H1 (cell line): ENCODE data around the gene AKR1B1. TPM values are rescaled to one million over a fixed set of nuclear protein-coding genes. Genes with fewer than 3 reads are reported as not detected.

Source experiments
- CTCF ChIA-PET: fragments of 300-600 bp; sonication (Branson Sonifier 250); formaldehyde crosslinking; loops from one replicate; lab custom pipeline; 2021; ENCODE audit not compliant: partially characterized antibody; lab: Charles Lee
- POLR2A ChIA-PET: fragments of 300-600 bp; sonication (Branson Sonifier 250); formaldehyde crosslinking; loops from one replicate; lab custom pipeline; 2021; ENCODE audit warnings: inconsistent platforms; ENCODE audit not compliant: partially characterized antibody; lab: Charles Lee
- DNase-seq, 2 experiments: peaks; one replicate each; pipeline versions ENCODE4 v3.0.0 to v3.0.0-alpha.2; 2010 to 2022; ENCODE audit warnings: low spot score in 2 of 2, low read depth in 1 of 2, mixed read lengths in 1 of 2
- FAIRE-seq: peaks from 2 replicates; lab custom pipeline; 2011; peaks lifted over from hg19 to GRCh38; lab: Jason Lieb, UNC
- H2AFZ ChIP-seq: 2 replicates; pipeline ENCODE4 v1.8.1; 2012; ENCODE audit warnings: low read length, inconsistent platforms
- H2AK5ac ChIP-seq: 2 replicates; pipeline ENCODE4 v1.6.1; 2013; ENCODE audit warnings: low read depth, low read length
- H2BK120ac ChIP-seq: replicated peaks from 2 replicates; pipeline ENCODE3; 2013; ENCODE audit warnings: low read depth, low read length, inconsistent platforms
- H2BK12ac ChIP-seq: 2 replicates; pipeline ENCODE4 v1.6.1; 2013; ENCODE audit warnings: low read depth, low read length
- H2BK15ac ChIP-seq: 2 replicates; pipeline ENCODE4 v1.6.1; 2013; ENCODE audit warnings: low read length
- H2BK20ac ChIP-seq: 2 replicates; pipeline ENCODE4 v1.6.1; 2013; ENCODE audit warnings: low read length
- H2BK5ac ChIP-seq: 2 replicates; pipeline ENCODE4 v1.6.1; 2013; ENCODE audit warnings: low read depth, low read length
- H3K14ac ChIP-seq: 2 replicates; pipeline ENCODE4 v1.6.1; 2013; ENCODE audit warnings: inconsistent platforms; ENCODE audit not compliant: insufficient read length
- H3K18ac ChIP-seq: 2 replicates; pipeline ENCODE4 v1.6.1; 2013; ENCODE audit warnings: low read length; ENCODE audit errors: extremely low read depth
- H3K23ac ChIP-seq: 2 replicates; pipeline ENCODE4 v1.6.1; 2013; ENCODE audit warnings: inconsistent platforms; ENCODE audit not compliant: insufficient read length
- H3K23me2 ChIP-seq: 2 replicates; pipeline ENCODE4 v1.6.1; 2013; ENCODE audit warnings: low read depth, low read length
- H3K27ac ChIP-seq: 2 replicates; pipeline ENCODE4 v1.6.1; 2011; ENCODE audit warnings: low read depth, low read length, inconsistent platforms
- H3K27me3 ChIP-seq, 4 experiments: replicated peaks in 1 of 4; 1 replicate in 1 of 4; 2 replicates in 3 of 4; pipeline versions ENCODE4 v1.6.1 to v1.8.1; 2011 to 2013; ENCODE audit warnings: low read length in 3 of 4, mild to moderate bottlenecking in 3 of 4, inconsistent platforms in 2 of 4, mixed read lengths in 2 of 4, moderate library complexity in 1 of 4; ENCODE audit not compliant: control insufficient read depth in 3 of 4, insufficient read depth in 3 of 4; ENCODE audit errors: extremely low read depth in 1 of 4
- H3K36me3 ChIP-seq, 4 experiments: 2 replicates each; pipeline versions ENCODE4 v1.6.1 to v1.8.1; 2011 to 2013; ENCODE audit warnings: mild to moderate bottlenecking in 4 of 4, low read length in 3 of 4, moderate library complexity in 2 of 4, control low read depth in 1 of 4, inconsistent platforms in 1 of 4; ENCODE audit not compliant: insufficient read depth in 4 of 4, control insufficient read depth in 2 of 4
- H3K4ac ChIP-seq: replicated peaks from 2 replicates; pipeline ENCODE3; 2013; ENCODE audit warnings: low read length, low read depth, mixed read lengths, inconsistent platforms; ENCODE audit not compliant: insufficient read length
- H3K4me1 ChIP-seq, 4 experiments: replicated peaks in 1 of 4; 1 replicate in 1 of 4; 2 replicates in 3 of 4; pipeline versions ENCODE4 v1.6.1 to v1.8.1; 2011 to 2013; ENCODE audit warnings: low read length in 3 of 4, inconsistent platforms in 2 of 4, mixed read lengths in 1 of 4; ENCODE audit not compliant: insufficient read depth in 4 of 4, control insufficient read depth in 3 of 4
- H3K4me2 ChIP-seq, 2 experiments: 2 replicates each; pipeline versions ENCODE4 v1.6.1 to v1.8.1; 2011 to 2013; ENCODE audit warnings: low read depth in 2 of 2, low read length in 2 of 2, control low read depth in 1 of 2, inconsistent platforms in 1 of 2, mild to moderate bottlenecking in 1 of 2; ENCODE audit not compliant: insufficient read depth in 1 of 2
- H3K4me3 ChIP-seq, 4 experiments: fragments of 200-600, 300-600 bp in 1 of 4; sonication (generic), shearing (Covaris generic), sonication (Bioruptor Twin) in 1 of 4; 2 replicates each; pipeline versions ENCODE4 v1.5.1 to v1.8.1; 2011 to 2016; ENCODE audit warnings: low read length in 4 of 4, low read depth in 3 of 4, control low read depth in 2 of 4, inconsistent platforms in 2 of 4, mild to moderate bottlenecking in 2 of 4, mixed read lengths in 1 of 4, moderate library complexity in 1 of 4; ENCODE audit not compliant: insufficient read depth in 2 of 4; ENCODE audit errors: extremely low read depth in 1 of 4
- H3K56ac ChIP-seq: replicated peaks from 2 replicates; pipeline ENCODE3; 2013; ENCODE audit warnings: low read depth, mild to moderate bottlenecking, mixed read lengths, low read length, inconsistent platforms; ENCODE audit not compliant: insufficient read length
- H3K79me1 ChIP-seq: 2 replicates; pipeline ENCODE4 v1.6.1; 2013; ENCODE audit warnings: low read depth, low read length, control low read depth
- H3K79me2 ChIP-seq, 2 experiments: 2 replicates each; pipeline versions ENCODE4 v1.6.1 to v1.8.1; 2012 to 2013; ENCODE audit warnings: low read length in 2 of 2, mild to moderate bottlenecking in 2 of 2, inconsistent platforms in 1 of 2; ENCODE audit not compliant: insufficient read depth in 2 of 2, control insufficient read depth in 1 of 2
- H3K9ac ChIP-seq, 4 experiments: replicated peaks in 1 of 4; 1 replicate in 1 of 4; 2 replicates in 3 of 4; pipeline versions ENCODE4 v1.6.1 to v1.8.1; 2011 to 2013; ENCODE audit warnings: low read depth in 3 of 4, low read length in 3 of 4, control low read depth in 2 of 4, mild to moderate bottlenecking in 2 of 4, moderate library complexity in 2 of 4, inconsistent platforms in 1 of 4; ENCODE audit errors: extremely low read depth in 1 of 4
- H3K9me3 ChIP-seq, 2 experiments: 2 replicates each; pipeline versions ENCODE4 v1.6.1 to v1.8.1; 2012 to 2013; ENCODE audit warnings: mild to moderate bottlenecking in 2 of 2, moderate library complexity in 2 of 2, control low read depth in 1 of 2, inconsistent platforms in 1 of 2, low read depth in 1 of 2, low read length in 1 of 2, mixed read lengths in 1 of 2; ENCODE audit not compliant: insufficient read depth in 2 of 2
- H4K20me1 ChIP-seq, 2 experiments: replicated peaks in 1 of 2; 2 replicates each; pipeline versions ENCODE3 to v1.8.1; 2011 to 2013; ENCODE audit warnings: inconsistent platforms in 2 of 2, low read length in 2 of 2, mild to moderate bottlenecking in 1 of 2; ENCODE audit not compliant: insufficient read depth in 2 of 2, control insufficient read depth in 1 of 2
- H4K5ac ChIP-seq: 2 replicates; pipeline ENCODE4 v1.6.1; 2013; ENCODE audit warnings: low read length, low read depth, mixed read lengths, inconsistent platforms; ENCODE audit not compliant: insufficient read length
- H4K8ac ChIP-seq: 2 replicates; pipeline ENCODE4 v1.8.0; 2013; ENCODE audit warnings: mild to moderate bottlenecking, moderate library complexity, low read length, inconsistent platforms; ENCODE audit not compliant: insufficient read depth; ENCODE audit errors: extremely low read depth
- H4K91ac ChIP-seq: replicated peaks from 2 replicates; pipeline ENCODE3; 2013; ENCODE audit warnings: low read length, mixed read lengths, inconsistent platforms; ENCODE audit not compliant: insufficient read length
- ATF2 ChIP-seq: IDR thresholded peaks from 2 replicates; pipeline ENCODE4 v1.6.1; 2012; ENCODE audit warnings: low read length, inconsistent platforms
- ATF3 ChIP-seq: IDR thresholded peaks from 2 replicates; pipeline ENCODE4 v1.6.1; 2011; ENCODE audit warnings: low read depth, mild to moderate bottlenecking, low read length; ENCODE audit not compliant: insufficient read depth
- HDAC2 ChIP-seq, 2 experiments: fragments of 300-600 bp in 1 of 2; sonication (generic) in 1 of 2; IDR thresholded peaks; 2 replicates each; pipeline ENCODE4 v1.6.1; 2011 to 2012; ENCODE audit warnings: low read depth in 2 of 2, low read length in 2 of 2, mild to moderate bottlenecking in 2 of 2, moderate library complexity in 2 of 2, borderline replicate concordance in 1 of 2, inconsistent platforms in 1 of 2
- KDM4A ChIP-seq: IDR thresholded peaks from one replicate; pipeline ENCODE4 v1.7.1; 2012; ENCODE audit warnings: low read depth, mild to moderate bottlenecking, moderate library complexity, low read length, inconsistent platforms; ENCODE audit not compliant: severe bottlenecking
- NANOG ChIP-seq: IDR thresholded peaks from 2 replicates; pipeline ENCODE4 v1.6.1; 2011; ENCODE audit warnings: low read length, low read depth, mild to moderate bottlenecking, inconsistent platforms; ENCODE audit not compliant: insufficient read depth, poor library complexity, severe bottlenecking
- SP2 ChIP-seq: IDR thresholded peaks from 2 replicates; pipeline ENCODE4 v1.6.1; 2012; ENCODE audit warnings: mild to moderate bottlenecking, low read length, inconsistent platforms
- SP4 ChIP-seq: IDR thresholded peaks from 2 replicates; pipeline ENCODE4 v1.6.1; 2012; ENCODE audit warnings: low read length, inconsistent platforms
- TAF7 ChIP-seq: optimal IDR thresholded peaks from 2 replicates; pipeline ENCODE3; 2011; ENCODE audit warnings: low read depth, mild to moderate bottlenecking, inconsistent platforms, low read length, moderate library complexity, borderline replicate concordance
- USF2 ChIP-seq: IDR thresholded peaks from 2 replicates; pipeline ENCODE4 v1.6.1; 2011; ENCODE audit warnings: low read length, improper control_type of control experiment
- WGBS, 2 experiments: shearing (Covaris generic) in 1 of 2; methylation state at CpG; one replicate each; pipeline versions ENCODE4 v1.1.6 to v1.1.7; 2013 to 2015; ENCODE audit warnings: low lambda C conversion rate in 2 of 2, mixed read lengths in 2 of 2, inconsistent platforms in 1 of 2, low coverage in 1 of 2, missing lambda C conversion rate in 1 of 2; ENCODE audit not compliant: insufficient replicate concordance in 2 of 2, insufficient coverage in 1 of 2, insufficient read length in 1 of 2; ENCODE audit errors: extremely low coverage in 1 of 2, missing lambda C conversion rate in 1 of 2; 5-methylcytosine and 5-hydroxymethylcytosine counted together
- polyA plus RNA-seq, 7 experiments: library from polyadenylated mRNA; depleted of rRNA in 3 of 7; stranded (reverse) in 5 of 7; unstranded in 2 of 7; fragments of >200 nt in 5 of 7; fragments of 200-250 nt in 2 of 7; gene quantifications; 1 replicate in 5 of 7; 2 replicates in 1 of 7; 4 replicates in 1 of 7; pipeline versions ENCODE4 v1.2.1 to v1.2.3, GENCODE V29; 2011 to 2013; ENCODE audit warnings: missing spikeins in 2 of 7, mixed read lengths in 2 of 7
- total RNA-seq: library from RNA; stranded (reverse); fragmentation: NEBNext Ultra II Directional; extraction: Animal tissue kit (Norgen Biotek cat#: 25700); gene quantifications from 2 replicates; pipeline ENCODE4 v1.2.1, GENCODE V29; 2021

AKR1B1 gene
- total and polyA plus RNA-seq, 2 of the 8 experiments (the other 6 are each of a cell fraction or from before 2014, with no cell fraction given): 195 to 273 TPM

DNA sequence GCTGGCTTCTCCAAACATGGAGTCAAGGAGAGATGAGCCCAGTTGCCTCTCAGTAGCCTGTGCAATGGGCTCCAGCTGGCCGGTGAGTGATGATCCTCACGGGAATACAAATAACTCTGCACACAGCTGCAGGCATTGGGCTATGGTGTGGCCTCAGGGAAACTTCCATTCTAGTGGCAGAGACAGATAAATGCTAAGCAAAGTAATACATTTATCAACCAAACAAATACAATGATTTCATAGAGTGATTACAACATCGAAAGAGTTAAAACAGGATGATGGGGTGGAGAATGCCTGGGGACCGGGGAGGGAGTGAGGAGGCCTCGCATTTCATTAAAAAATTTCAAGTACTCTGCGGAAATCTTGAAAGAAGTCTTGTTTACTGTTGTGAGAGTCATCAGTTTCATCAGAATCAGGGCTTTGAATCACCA is 15.0 kb upstream of the AKR1B1 start:
- Histone ChIP-seq H2BK15ac (no peak overlapping the region), H3K9me3 (no peaks in the 10 kb centered on the region), H3K23me2 (no peaks in the 10 kb centered on the region), H3K9ac (no peak overlapping the region), H2BK5ac (no peak overlapping the region), H3K18ac (no peak overlapping the region), H2BK120ac (no peak overlapping the region), H3K56ac (no peak overlapping the region), H3K4me1 (no peaks in the 10 kb centered on the region), H4K5ac (no peak overlapping the region), H2BK12ac (no peak overlapping the region), H4K91ac (no peak overlapping the region), H3K27ac (no peak overlapping the region), H3K79me2 (no peaks in the 10 kb centered on the region), H3K27me3 (no peaks in the 10 kb centered on the region), H3K4ac (no peak overlapping the region), H2AFZ (peak overlapping the region; percentile 77; the same call in 1 of the 2 replicates), H3K4me2 (no peak overlapping the region), H3K14ac (no peak overlapping the region), H3K23ac (no peak overlapping the region), H2AK5ac (no peak overlapping the region), H4K8ac (no peak overlapping the region), H3K4me3 (no peak overlapping the region), H3K36me3 (no peaks in the 10 kb centered on the region), H2BK20ac (no peak overlapping the region), H4K20me1 (no peaks in the 10 kb centered on the region), H3K79me1 (no peaks in the 10 kb centered on the region)
- DNase-seq (no peak), FAIRE-seq (no peak)
- CTCF ChIA-PET: interaction anchor here (1.0 to 2.3 kb wide), 3 partner anchors 16 to 129 kb away, joined by 3 to 6 read pairs (median 4); no protein-coding TSS in a partner anchor
- POLR2A ChIA-PET: interaction anchor here (1.8 kb wide), 1 partner anchor 16 kb away, joined by 6 read pairs; no protein-coding TSS in a partner anchor
- 71% methylated on average over 6 of the region's 6 CpGs; no CpG with 5 or more reads in 1 of the 2 experiments for WGBS, 2 experiments
- no peak for TF ChIP-seq ATF3
- no peak for TF ChIP-seq ATF2
- TF ChIP-seq SP2: no peak
- no peak for TF ChIP-seq SP4
- TF ChIP-seq NANOG: no peak
- no peak for TF ChIP-seq KDM4A
- TF ChIP-seq HDAC2 (IDR thresholded peaks at IDR 0.05; ENCODE audit: borderline replicate concordance in 1 of 2, low read depth in 2 of 2, low read length in 2 of 2): no peak
- TF ChIP-seq TAF7: no peak
- TF ChIP-seq USF2: no peak
